NCI-H510A treated with DMSO at 0.1 percent for 48 hours (cell line): Measurements from ENCODE around the gene MAP3K8.
A peak's percentile ranks its signal among the peaks of the same experiment; 100 is the strongest.
"Not testable (repeated sequence)": the region's sequence is repeated elsewhere in the genome, so short reads cannot be mapped to it uniquely, and the experiment has no call there.

Experiments
- DNase-seq: peaks from one replicate; lab custom pipeline; 2025; lab: John Stamatoyannopoulos, UW

The MAP3K8 gene

GRCh38 chr10:30422981-30423654 is 10.9 kb upstream of the MAP3K8 start:
- DNase-seq = peak; percentile 46

GRCh38 chr10:30423655-30424275 is 10.2 kb upstream of the MAP3K8 start:
- not testable (repeated sequence) for DNase-seq

GRCh38 chr10:30425336-30426075 is 8.5 kb upstream of the MAP3K8 start:
- no peak for DNase-seq

- DNase-seq = no peak
Measured at GRCh38 chr10:30430544-30431298, 3.3 kb upstream of the MAP3K8 start.

GRCh38 chr10:30431435-30431911 is 2.5 kb upstream of the MAP3K8 start:
- DNase-seq = no peak

- DNase-seq = no peak
Measured at GRCh38 chr10:30432622-30433305, 1.2 kb upstream of the MAP3K8 start.

- peak; percentile 46 for DNase-seq
Measured at GRCh38 chr10:30433306-30433729, 666 bp upstream of the MAP3K8 start.

- DNase-seq = peak; percentile 41
Measured at GRCh38 chr10:30434273-30435072, 489 bp downstream of the MAP3K8 start.

GRCh38 chr10:30435073-30435422 is 1.1 kb downstream of the MAP3K8 start:
- DNase-seq = no peak

- DNase-seq = not testable (repeated sequence)
Measured at GRCh38 chr10:30435499-30436167, 1.6 kb downstream of the MAP3K8 start.

GRCh38 chr10:30436191-30436611 is 2.2 kb downstream of the MAP3K8 start:
- no peak for DNase-seq

- no peak for DNase-seq
Measured at GRCh38 chr10:30436671-30437030, 2.7 kb downstream of the MAP3K8 start.

- DNase-seq = no peak
Measured at GRCh38 chr10:30437031-30437841, 3.3 kb downstream of the MAP3K8 start.

- no peak for DNase-seq
Measured at GRCh38 chr10:30438021-30438850, 4.3 kb downstream of the MAP3K8 start.

GRCh38 chr10:30439931-30440330 is 5.9 kb downstream of the MAP3K8 start:
- DNase-seq = no peak

GRCh38 chr10:30442019-30442606 is 8.1 kb downstream of the MAP3K8 start:
- no peak for DNase-seq

GRCh38 chr10:30443049-30443448 is 9.1 kb downstream of the MAP3K8 start:
- DNase-seq = no peak

GRCh38 chr10:30445711-30446110 is 11.7 kb downstream of the MAP3K8 start:
- DNase-seq = no peak
